ENCODE data around the gene PURB.
"Not testable (repeated sequence)": the region's sequence is repeated elsewhere in the genome, so short reads cannot be mapped to it uniquely, and the experiment has no call there.

Gene PURB

GRCh38 chr7:44885394-44886317 lies at the start of gene PURB:
PURB (minus strand) TSS chr7:44885530; CDS start chr7:44885348, 182 bp downstream.
- Histone ChIP-seq H3K4me1 (ENCODE audit: control insufficient read depth, insufficient read depth, low read length, unreplicated experiment) (peaks cover 35% of the 10 kb centered on the region), H3K27ac (ENCODE audit: low read depth, low read length) (peak within 1 kb of the TSS; percentile 96), H3K4me3 (ENCODE audit: low read depth, low read length) (peak within 1 kb of the TSS; percentile 93), H3K27me3 (ENCODE audit: insufficient read depth, low read length) (no peaks in the 10 kb centered on the region), H2AFZ (ENCODE audit: low read length, unreplicated experiment) (peak within 1 kb of the TSS; percentile 59), H3K79me2 (ENCODE audit: control insufficient read depth, insufficient read depth, low read length, unreplicated experiment) (peaks cover 57% of the 10 kb centered on the region), H3K36me3 (ENCODE audit: insufficient read depth, low read length) (peaks cover 7% of the 10 kb centered on the region; the same call in 1 of the 2 replicates)

GRCh38 chr7:44935016-44935415 lies 49.7 kb upstream of the PURB start:
- Histone ChIP-seq H3K4me3 (ENCODE audit: low read depth, low read length) (no peak overlapping the region), H3K36me3 (ENCODE audit: insufficient read depth, low read length) (no peaks in the 10 kb centered on the region), H3K4me1 (ENCODE audit: control insufficient read depth, insufficient read depth, low read length, unreplicated experiment) (no peaks in the 10 kb centered on the region), H3K27ac (ENCODE audit: low read depth, low read length) (no peak overlapping the region), H2AFZ (ENCODE audit: low read length, unreplicated experiment) (no peak overlapping the region), H3K27me3 (ENCODE audit: insufficient read depth, low read length) (peaks cover 15% of the 10 kb centered on the region), H3K79me2 (ENCODE audit: control insufficient read depth, insufficient read depth, low read length, unreplicated experiment) (no peaks in the 10 kb centered on the region)

GRCh38 chr7:44934510-44934909 lies 49.2 kb upstream of the PURB start:
- H2AFZ ChIP-seq (ENCODE audit: low read length, unreplicated experiment); H3K36me3 ChIP-seq (ENCODE audit: insufficient read depth, low read length); H3K27ac ChIP-seq (ENCODE audit: low read depth, low read length); H3K4me1 ChIP-seq (ENCODE audit: control insufficient read depth, insufficient read depth, low read length, unreplicated experiment); H3K4me3 ChIP-seq (ENCODE audit: low read depth, low read length); H3K79me2 ChIP-seq (ENCODE audit: control insufficient read depth, insufficient read depth, low read length, unreplicated experiment): not testable (repeated sequence)
- H3K27me3 ChIP-seq (ENCODE audit: insufficient read depth, low read length), result peaks cover 15% of the 10 kb centered on the region

- Histone ChIP-seq H3K27ac (ENCODE audit: low read depth, low read length) (no peak overlapping the region), H3K36me3 (ENCODE audit: insufficient read depth, low read length) (no peaks in the 10 kb centered on the region), H3K4me1 (ENCODE audit: control insufficient read depth, insufficient read depth, low read length, unreplicated experiment) (no peaks in the 10 kb centered on the region), H2AFZ (ENCODE audit: low read length, unreplicated experiment) (no peak overlapping the region), H3K79me2 (ENCODE audit: control insufficient read depth, insufficient read depth, low read length, unreplicated experiment) (no peaks in the 10 kb centered on the region), H3K27me3 (ENCODE audit: insufficient read depth, low read length) (peaks cover 8% of the 10 kb centered on the region), H3K4me3 (ENCODE audit: low read depth, low read length) (no peak overlapping the region)
Observed at GRCh38 chr7:44930921-44931320, 45.6 kb upstream of the PURB start.

DNA sequence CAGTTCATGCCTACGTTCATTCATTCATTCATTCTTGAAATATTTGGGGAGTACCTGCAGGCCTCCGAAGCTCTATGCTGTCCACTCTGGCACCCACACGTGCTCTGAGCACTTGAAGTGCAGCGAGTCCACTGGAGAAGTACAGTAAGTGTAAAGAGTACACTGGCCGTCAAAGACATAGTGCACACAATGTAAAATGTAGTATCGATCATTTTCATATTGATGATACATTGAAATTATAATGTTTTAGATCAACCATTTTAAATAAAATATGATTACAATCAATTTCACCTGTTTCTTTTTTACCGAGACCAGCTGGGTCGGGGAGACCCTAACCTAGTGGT lies 37.0 kb upstream of the PURB start:
- no peaks in the 10 kb centered on the region for H3K79me2 ChIP-seq (ENCODE audit: control insufficient read depth, insufficient read depth, low read length, unreplicated experiment)
- no peaks in the 10 kb centered on the region for H3K4me1 ChIP-seq (ENCODE audit: control insufficient read depth, insufficient read depth, low read length, unreplicated experiment)
- H3K4me3 ChIP-seq (ENCODE audit: low read depth, low read length), result no peak overlapping the region
- no peak overlapping the region for H3K27ac ChIP-seq (ENCODE audit: low read depth, low read length)
- no peaks in the 10 kb centered on the region for H3K36me3 ChIP-seq (ENCODE audit: insufficient read depth, low read length)
- H3K27me3 ChIP-seq (ENCODE audit: insufficient read depth, low read length), result no peaks in the 10 kb centered on the region
- no peak overlapping the region for H2AFZ ChIP-seq (ENCODE audit: low read length, unreplicated experiment)

GRCh38 chr7:44921607-44922350 lies 36.4 kb upstream of the PURB start:
- H2AFZ ChIP-seq (ENCODE audit: low read length, unreplicated experiment), result no peak overlapping the region
- no peaks in the 10 kb centered on the region for H3K4me1 ChIP-seq (ENCODE audit: control insufficient read depth, insufficient read depth, low read length, unreplicated experiment)
- H3K27me3 ChIP-seq (ENCODE audit: insufficient read depth, low read length), result no peaks in the 10 kb centered on the region
- H3K27ac ChIP-seq (ENCODE audit: low read depth, low read length), result no peak overlapping the region
- H3K4me3 ChIP-seq (ENCODE audit: low read depth, low read length), result no peak overlapping the region
- H3K79me2 ChIP-seq (ENCODE audit: control insufficient read depth, insufficient read depth, low read length, unreplicated experiment), result no peaks in the 10 kb centered on the region
- H3K36me3 ChIP-seq (ENCODE audit: insufficient read depth, low read length), result no peaks in the 10 kb centered on the region

- H3K27me3 ChIP-seq (ENCODE audit: insufficient read depth, low read length), result no peaks in the 10 kb centered on the region
- no peaks in the 10 kb centered on the region for H3K79me2 ChIP-seq (ENCODE audit: control insufficient read depth, insufficient read depth, low read length, unreplicated experiment)
- no peak overlapping the region for H2AFZ ChIP-seq (ENCODE audit: low read length, unreplicated experiment)
- no peaks in the 10 kb centered on the region for H3K4me1 ChIP-seq (ENCODE audit: control insufficient read depth, insufficient read depth, low read length, unreplicated experiment)
- no peaks in the 10 kb centered on the region for H3K36me3 ChIP-seq (ENCODE audit: insufficient read depth, low read length)
- no peak overlapping the region for H3K27ac ChIP-seq (ENCODE audit: low read depth, low read length)
- H3K4me3 ChIP-seq (ENCODE audit: low read depth, low read length), result no peak overlapping the region
Observed at GRCh38 chr7:44920119-44920518, 34.8 kb upstream of the PURB start.

- no peak overlapping the region for H3K4me3 ChIP-seq (ENCODE audit: low read depth, low read length)
- H3K27ac ChIP-seq (ENCODE audit: low read depth, low read length), result no peak overlapping the region
- H3K79me2 ChIP-seq (ENCODE audit: control insufficient read depth, insufficient read depth, low read length, unreplicated experiment), result no peaks in the 10 kb centered on the region
- H2AFZ ChIP-seq (ENCODE audit: low read length, unreplicated experiment), result no peak overlapping the region
- no peaks in the 10 kb centered on the region for H3K27me3 ChIP-seq (ENCODE audit: insufficient read depth, low read length)
- H3K36me3 ChIP-seq (ENCODE audit: insufficient read depth, low read length), result no peaks in the 10 kb centered on the region
- no peaks in the 10 kb centered on the region for H3K4me1 ChIP-seq (ENCODE audit: control insufficient read depth, insufficient read depth, low read length, unreplicated experiment)
Observed at GRCh38 chr7:44918029-44918428, 32.7 kb upstream of the PURB start.

GRCh38 chr7:44917465-44917864 lies 32.1 kb upstream of the PURB start:
- Histone ChIP-seq H3K4me1 (ENCODE audit: control insufficient read depth, insufficient read depth, low read length, unreplicated experiment) (no peaks in the 10 kb centered on the region), H3K4me3 (ENCODE audit: low read depth, low read length) (no peak overlapping the region), H3K79me2 (ENCODE audit: control insufficient read depth, insufficient read depth, low read length, unreplicated experiment) (no peaks in the 10 kb centered on the region), H2AFZ (ENCODE audit: low read length, unreplicated experiment) (no peak overlapping the region), H3K27me3 (ENCODE audit: insufficient read depth, low read length) (no peaks in the 10 kb centered on the region), H3K36me3 (ENCODE audit: insufficient read depth, low read length) (no peaks in the 10 kb centered on the region), H3K27ac (ENCODE audit: low read depth, low read length) (no peak overlapping the region)

DNA sequence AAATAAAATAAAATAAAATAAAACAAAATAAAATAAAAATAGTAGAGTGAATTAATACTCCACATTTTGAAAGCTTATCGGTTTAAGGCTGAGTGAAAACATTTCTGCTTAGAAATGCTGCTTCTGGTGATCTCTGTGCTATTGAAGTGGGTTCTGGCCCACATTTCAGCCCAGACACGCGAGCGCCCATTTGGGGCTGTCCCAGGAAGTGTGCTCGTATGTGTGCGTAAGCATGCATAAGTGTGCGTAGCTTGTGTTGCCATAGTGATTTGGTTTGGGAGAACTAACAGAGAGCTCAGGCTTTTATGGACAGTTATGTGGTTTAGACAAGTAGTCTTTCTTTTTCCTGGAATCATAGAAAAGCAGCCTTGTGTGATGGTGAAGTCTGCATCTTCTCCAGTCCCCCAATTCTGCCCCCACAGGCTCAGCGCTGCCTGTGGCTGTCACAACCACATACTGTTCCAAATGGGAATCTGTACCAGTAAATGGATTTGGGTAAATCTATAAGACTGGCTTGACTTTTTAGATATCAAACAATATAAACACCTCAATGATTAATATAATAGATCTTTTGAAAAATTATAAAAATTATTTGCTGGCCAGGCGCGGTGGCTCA lies 29.8 kb upstream of the PURB start:
- Histone ChIP-seq H3K27ac (ENCODE audit: low read depth, low read length) (no peak overlapping the region), H3K79me2 (ENCODE audit: control insufficient read depth, insufficient read depth, low read length, unreplicated experiment) (no peaks in the 10 kb centered on the region), H3K4me1 (ENCODE audit: control insufficient read depth, insufficient read depth, low read length, unreplicated experiment) (no peaks in the 10 kb centered on the region), H3K36me3 (ENCODE audit: insufficient read depth, low read length) (no peaks in the 10 kb centered on the region), H2AFZ (ENCODE audit: low read length, unreplicated experiment) (no peak overlapping the region), H3K27me3 (ENCODE audit: insufficient read depth, low read length) (no peaks in the 10 kb centered on the region), H3K4me3 (ENCODE audit: low read depth, low read length) (no peak overlapping the region)

All from ACC112 (cell line).